ENCODE data around the gene LHX8.

LHX8 gene

GRCh38 chr1:75203415-75204277, 69.5 kb downstream of the LHX8 start:
- no peak for DNase-seq (ENCODE audit: low read depth)

DNA sequence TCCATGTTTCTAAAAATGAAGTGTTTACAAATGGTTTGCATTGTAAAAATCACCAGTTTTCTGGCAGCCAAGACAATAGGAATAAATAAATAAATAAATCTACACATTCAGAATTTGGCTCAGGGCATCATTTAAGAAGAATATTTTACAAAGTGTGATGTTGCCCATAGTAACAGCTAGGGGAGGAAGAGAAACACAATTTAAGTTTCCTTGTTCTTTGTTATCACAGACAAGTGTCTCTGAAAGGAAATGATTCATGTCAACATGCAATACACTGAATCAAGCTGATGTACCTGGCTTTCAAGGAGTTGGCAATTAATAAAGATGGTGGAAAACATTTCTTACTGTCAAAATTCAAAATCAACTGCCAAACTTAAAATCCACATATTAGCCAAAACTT, 74.7 kb downstream of the LHX8 start:
- no peak for DNase-seq (ENCODE audit: low read depth)
